ENCODE results near the gene CAMTA1.

CAMTA1 gene

GRCh38 chr1:7554385-7555235, 769.4 kb downstream of the CAMTA1 start:
- DNase-seq (ENCODE audit: low read depth in 3 of 3), result no peak

- no peak for DNase-seq (ENCODE audit: low read depth in 3 of 3)
These were observed 770.3 kb downstream of the CAMTA1 start for GRCh38 chr1:7555391-7556185.

DNA sequence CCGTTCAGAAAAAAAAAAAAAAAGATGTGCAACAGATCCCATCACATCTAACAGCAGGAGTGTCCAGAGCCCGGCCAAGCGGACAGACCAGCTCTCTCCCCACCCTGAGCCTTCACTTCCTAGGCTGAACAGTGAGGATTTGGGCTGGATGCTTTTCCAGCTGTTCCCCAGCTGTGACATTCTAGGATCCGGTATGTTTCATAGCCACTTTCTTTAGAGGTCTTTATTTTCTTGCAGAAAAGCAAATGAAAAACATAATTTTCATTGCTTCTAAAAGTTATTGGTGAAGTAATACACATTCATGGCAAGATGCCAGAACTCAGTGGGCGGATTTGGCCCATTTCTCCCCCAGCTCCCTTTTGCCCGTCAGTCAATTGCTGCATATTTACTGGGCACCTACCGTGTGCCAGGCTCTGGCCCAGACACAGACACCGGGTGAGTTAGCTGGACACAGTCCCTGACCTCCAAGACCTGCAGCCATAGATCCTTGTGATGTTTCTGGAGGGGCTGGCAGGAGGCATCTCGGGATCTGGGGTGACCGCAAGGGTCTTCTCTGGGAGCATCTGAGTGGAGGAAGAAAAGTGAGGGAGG, 772.1 kb downstream of the CAMTA1 start:
- DNase-seq (ENCODE audit: low read depth in 3 of 3), result no peak

DNA sequence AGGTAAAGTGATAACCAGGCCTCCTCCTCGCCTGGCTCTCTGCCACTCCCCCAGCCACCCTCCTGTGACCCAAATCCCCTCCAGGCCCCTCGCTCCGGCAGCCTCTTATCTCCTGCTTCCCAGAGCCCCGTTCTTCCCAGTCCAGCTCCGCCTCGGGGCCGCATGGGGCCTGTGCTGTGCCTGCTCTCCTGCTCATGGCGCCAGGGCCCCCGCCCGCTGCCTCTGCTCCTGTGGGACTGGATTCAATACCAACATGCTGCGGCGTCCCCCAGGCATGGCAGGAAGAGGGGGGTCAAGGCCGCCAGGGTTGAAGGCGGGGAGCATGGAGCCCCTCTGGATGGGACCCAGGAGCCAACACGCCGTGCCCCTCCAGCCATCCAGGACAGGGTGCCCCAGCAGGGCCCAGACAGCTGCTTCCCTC, 772.8 kb downstream of the CAMTA1 start:
- no peak for DNase-seq (ENCODE audit: low read depth in 3 of 3)

- DNase-seq (ENCODE audit: low read depth in 3 of 3), result no peak
These were observed 773.2 kb downstream of the CAMTA1 start for GRCh38 chr1:7558481-7558880.

DNA sequence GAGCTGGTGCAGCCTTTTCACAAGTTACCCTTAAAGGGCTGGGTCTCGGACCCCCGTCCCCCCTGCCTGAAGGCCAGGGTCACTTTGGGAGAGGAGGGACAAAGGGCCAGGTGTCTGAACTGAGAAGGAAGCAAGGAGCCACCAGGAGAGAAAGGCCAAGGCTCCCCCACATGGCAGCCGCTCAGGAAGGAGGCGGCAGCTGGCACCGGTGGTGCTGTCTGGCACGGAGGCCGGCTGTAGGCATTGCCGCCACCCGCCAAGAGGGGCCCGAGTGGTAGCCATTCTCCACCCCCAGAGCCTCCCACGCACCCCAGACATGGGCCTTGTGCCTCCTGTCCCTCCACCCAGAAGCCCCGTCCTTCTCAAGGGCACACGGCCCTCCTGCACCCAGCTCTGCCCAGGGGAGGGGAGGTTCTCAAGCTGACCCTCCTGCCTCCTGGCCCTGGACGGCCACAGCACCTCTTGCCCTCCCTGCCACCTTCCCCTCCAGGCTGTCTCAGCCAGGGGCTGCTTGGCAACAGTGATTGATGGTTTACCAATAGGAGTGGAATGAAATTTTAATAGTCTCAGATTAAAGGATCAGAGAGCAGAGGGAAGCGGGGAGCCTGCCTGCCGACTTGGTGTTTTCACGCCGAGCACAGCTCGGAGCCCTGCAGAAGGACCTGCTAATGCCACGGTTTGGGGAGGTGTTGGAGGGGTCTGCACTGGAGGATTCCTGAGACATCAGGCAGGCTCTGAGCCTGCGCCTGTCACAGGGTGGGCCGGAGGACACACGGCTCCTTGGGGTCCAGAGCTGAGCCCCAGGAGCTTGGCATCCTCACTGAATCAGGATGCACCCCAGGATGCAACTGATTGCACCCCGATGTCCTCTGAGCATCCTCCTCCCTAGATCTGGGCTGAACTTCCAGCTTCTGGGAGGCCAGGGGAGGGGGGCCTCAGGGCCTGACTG, 773.9 kb downstream of the CAMTA1 start:
- no peak for DNase-seq (ENCODE audit: low read depth in 3 of 3)

DNA sequence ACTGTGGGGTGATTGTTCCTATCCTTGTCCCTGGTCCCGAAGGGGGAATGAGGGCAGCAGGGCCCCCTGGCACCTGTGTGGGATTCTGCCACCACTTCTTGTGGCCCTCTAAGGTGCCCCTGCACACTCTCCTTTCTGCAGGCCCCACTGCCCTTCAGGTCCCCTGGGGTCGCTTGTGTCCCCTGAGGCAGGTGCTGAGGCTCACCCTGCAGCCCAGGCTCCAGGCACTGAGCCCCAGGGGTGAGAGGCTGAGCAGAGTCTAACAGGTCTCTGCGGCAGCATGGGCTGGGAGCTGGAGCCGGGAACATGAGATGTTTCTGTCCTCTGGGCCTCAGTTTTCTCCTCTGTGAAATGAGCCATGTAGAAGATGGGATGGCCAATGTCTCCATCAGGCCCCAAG, 774.9 kb downstream of the CAMTA1 start:
- no peak for DNase-seq (ENCODE audit: low read depth in 3 of 3)

GRCh38 chr1:7560601-7561181, 775.4 kb downstream of the CAMTA1 start:
- DNase-seq (ENCODE audit: low read depth in 3 of 3), result no peak

- DNase-seq (ENCODE audit: low read depth in 3 of 3), result no peak
These were observed 776.2 kb downstream of the CAMTA1 start for GRCh38 chr1:7561331-7561921.

GRCh38 chr1:7561936-7562728, 776.9 kb downstream of the CAMTA1 start:
- no peak for DNase-seq (ENCODE audit: low read depth in 3 of 3)

- DNase-seq (ENCODE audit: low read depth in 3 of 3), result no peak
These were observed 777.7 kb downstream of the CAMTA1 start for GRCh38 chr1:7562729-7563605.

DNA sequence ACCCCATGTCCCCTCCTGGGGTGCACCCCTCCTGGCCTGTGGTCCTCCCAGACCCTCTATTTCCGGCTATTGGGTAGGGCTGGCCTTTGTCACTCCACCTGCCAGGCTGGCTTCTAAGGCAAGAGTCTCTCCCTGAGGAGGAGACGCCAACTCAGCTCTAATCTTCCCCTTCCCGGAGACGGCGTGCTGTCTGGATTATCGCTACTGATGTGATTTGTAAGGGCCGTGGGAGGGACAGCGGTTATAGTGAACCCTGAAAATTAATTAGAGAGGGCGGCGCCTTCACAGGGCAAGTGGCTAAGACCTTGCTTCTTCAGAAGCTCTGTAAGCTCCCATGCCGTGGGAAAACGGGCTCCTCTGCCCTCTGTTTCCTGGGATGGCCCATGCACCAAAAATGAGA, 778.9 kb downstream of the CAMTA1 start:
- no peak for DNase-seq (ENCODE audit: low read depth in 3 of 3)

DNA sequence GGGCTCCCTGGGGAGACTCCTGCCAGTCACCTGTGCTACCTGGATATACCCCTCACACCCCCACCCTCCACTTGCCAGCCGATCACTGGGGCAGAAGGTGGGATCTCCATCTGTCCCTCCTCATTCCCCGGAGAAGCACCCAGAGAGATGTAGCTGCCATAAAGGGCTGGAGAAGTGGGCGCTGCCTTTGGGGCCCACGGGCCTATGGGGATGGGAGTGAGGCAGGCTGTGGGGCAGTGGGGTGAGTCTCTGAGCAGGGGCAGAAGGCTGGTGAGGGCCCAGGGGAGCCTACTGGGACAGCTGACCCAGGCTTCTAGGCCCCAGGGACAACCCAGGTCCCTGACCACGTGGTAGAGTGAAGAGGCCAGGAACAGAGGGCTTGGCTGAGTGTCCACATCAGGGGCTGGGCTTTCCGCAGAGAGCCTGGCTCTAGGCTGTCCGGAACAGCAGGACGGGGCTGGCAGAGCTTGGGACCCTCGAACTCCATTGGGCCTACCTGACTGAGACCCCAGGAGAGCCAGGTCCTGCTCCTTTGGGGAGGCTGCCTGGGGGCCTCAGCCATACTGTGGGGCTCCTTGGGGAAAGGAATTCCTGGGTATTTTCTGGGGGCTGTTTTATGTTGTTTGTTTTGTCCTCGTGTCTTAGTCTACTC, 780.0 kb downstream of the CAMTA1 start:
- no peak for DNase-seq (ENCODE audit: low read depth in 3 of 3)

DNA sequence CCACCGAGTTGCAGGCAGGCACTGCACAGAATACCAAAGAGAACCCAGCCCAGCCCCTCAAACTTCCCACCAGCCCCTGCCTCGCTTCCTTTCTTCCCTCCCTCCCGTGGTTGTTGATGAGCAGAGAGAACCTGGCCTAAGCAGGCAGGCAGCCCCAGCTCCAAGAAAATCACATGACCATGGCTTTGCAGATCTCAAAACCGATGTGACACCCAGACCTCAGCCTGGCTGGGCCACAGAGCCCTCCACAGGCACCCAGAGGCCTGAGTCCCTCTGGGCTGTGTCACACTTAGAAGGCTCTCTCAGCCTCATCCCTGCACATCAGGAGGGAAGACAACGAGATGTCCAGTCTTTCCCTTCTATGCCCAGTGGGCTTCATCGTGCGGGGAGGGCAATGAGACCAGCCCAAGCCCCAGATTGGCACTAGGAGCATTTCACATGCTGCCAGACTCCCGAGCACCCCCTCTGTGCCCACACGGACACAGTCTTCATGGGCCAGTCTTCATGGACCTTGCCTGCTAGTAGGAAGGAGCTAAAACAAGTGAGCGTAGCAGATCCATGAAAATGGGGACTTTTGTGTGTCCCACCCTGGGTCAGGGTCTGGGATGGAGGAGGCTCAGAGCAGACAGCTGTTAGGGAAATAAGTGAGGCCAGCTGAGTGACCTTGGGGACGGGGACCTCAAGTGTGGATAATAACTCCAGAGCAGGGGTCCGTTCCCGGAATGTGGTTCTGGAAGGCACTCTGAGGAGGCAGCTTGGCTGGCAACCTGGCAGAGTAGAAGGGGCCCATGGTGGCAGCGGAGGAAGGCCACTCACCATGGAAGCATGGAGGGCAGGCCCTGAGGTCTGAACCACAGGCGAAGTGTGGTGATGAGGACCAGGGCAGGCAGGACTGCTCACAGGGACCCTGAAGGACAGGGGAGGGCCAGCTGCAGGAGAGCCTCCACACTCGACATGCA, 781.4 kb downstream of the CAMTA1 start:
- no peak for DNase-seq (ENCODE audit: low read depth in 3 of 3)

- no peak for DNase-seq (ENCODE audit: low read depth in 3 of 3)
These were observed 782.1 kb downstream of the CAMTA1 start for GRCh38 chr1:7567376-7567775.

DNA sequence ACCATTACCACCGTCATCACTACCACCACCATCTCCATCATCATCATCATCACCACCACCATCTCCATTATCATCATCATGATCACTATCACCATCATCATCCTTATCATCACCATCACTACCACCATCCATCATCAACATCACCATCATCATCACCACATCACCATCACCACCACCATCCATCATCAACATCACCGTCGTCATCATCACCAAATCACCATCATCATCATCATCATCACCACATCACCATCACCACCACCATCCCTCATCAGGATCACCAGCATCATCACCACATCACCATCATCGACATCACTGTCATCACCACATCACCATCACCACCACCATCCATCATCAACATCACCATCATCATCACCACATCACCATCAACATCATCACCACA, 782.8 kb downstream of the CAMTA1 start:
- DNase-seq (ENCODE audit: low read depth in 3 of 3), result no peak

- DNase-seq (ENCODE audit: low read depth in 3 of 3), result no peak
These were observed 783.8 kb downstream of the CAMTA1 start for GRCh38 chr1:7568901-7569524.

All from stimulated activated CD4-positive, alpha-beta T cell treated with anti-CD3 and anti-CD28 coated beads, TNF-alpha, amount 100 ng/mL, for 4 hours (primary cell).